DMS 273 treated with DMSO at 0.1 percent for 48 hours (cell line): ENCODE results near the gene SPATA32.

Source experiments
- DNase-seq: peaks from one replicate; lab custom pipeline; 2025; lab: John Stamatoyannopoulos, UW

SPATA32 gene

GRCh38 chr17:45228763-45229539, 32.9 kb downstream of the SPATA32 start:
- no peak for DNase-seq

GRCh38 chr17:45227926-45228762, 33.8 kb downstream of the SPATA32 start:
- DNase-seq: no peak

GRCh38 chr17:45227101-45227925, 34.6 kb downstream of the SPATA32 start:
- no peak for DNase-seq

GRCh38 chr17:45226576-45226975, 35.3 kb downstream of the SPATA32 start:
- no peak for DNase-seq

GRCh38 chr17:45225964-45226530, 35.8 kb downstream of the SPATA32 start:
- DNase-seq: no peak

DNA sequence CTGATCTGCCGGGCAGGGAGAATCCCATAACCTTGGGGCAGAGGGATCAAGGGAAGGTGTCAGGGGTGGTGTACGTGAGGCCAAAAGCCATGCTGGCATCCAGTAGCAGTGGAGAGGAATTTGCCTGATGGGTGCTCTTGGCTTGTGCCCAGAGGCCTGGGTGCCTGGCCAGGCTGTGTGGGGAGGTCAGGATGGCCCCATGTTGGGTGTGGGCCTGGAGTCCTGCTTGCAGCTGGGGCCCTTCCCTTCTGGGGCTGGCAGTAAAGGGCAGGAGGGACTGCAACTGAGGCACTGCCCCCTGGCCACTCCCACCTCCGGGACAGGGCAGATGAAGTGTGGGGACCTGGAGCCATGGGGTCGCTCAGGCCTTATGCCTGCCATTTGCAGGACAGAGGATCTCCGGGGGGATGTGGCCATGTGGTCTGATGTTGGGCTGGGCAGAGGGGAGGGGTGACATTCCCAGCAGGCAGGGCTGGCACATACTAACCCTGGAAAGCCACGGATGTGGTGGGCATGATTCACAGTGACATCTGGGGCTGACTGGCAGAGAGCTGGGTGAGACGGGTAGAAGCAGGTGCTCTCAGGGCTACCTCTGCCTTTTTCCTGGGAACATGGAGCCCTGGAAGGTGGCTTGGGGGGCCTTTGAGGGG, 36.7 kb downstream of the SPATA32 start:
- DNase-seq: no peak

- no peak for DNase-seq
Observed at GRCh38 chr17:45224671-45225050, 37.2 kb downstream of the SPATA32 start.

- no peak for DNase-seq
Observed at GRCh38 chr17:45223539-45224528, 38.1 kb downstream of the SPATA32 start.

- DNase-seq: no peak
Observed at GRCh38 chr17:45222996-45223538, 38.8 kb downstream of the SPATA32 start.

GRCh38 chr17:45222289-45222995, 39.5 kb downstream of the SPATA32 start:
- no peak for DNase-seq

DNA sequence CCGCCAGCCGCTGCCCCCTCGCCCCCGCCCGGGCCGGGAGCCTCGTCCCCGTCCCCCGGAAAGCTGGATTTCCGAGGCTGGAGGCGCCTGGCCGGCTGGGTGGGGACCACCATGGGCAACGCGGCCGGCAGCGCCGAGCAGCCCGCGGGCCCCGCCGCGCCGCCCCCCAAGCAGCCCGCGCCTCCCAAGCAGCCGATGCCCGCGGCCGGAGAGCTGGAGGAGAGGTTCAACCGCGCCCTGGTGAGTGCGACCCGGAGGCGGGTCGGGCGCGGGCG, 39.9 kb downstream of the SPATA32 start:
- DNase-seq: no peak

DNA sequence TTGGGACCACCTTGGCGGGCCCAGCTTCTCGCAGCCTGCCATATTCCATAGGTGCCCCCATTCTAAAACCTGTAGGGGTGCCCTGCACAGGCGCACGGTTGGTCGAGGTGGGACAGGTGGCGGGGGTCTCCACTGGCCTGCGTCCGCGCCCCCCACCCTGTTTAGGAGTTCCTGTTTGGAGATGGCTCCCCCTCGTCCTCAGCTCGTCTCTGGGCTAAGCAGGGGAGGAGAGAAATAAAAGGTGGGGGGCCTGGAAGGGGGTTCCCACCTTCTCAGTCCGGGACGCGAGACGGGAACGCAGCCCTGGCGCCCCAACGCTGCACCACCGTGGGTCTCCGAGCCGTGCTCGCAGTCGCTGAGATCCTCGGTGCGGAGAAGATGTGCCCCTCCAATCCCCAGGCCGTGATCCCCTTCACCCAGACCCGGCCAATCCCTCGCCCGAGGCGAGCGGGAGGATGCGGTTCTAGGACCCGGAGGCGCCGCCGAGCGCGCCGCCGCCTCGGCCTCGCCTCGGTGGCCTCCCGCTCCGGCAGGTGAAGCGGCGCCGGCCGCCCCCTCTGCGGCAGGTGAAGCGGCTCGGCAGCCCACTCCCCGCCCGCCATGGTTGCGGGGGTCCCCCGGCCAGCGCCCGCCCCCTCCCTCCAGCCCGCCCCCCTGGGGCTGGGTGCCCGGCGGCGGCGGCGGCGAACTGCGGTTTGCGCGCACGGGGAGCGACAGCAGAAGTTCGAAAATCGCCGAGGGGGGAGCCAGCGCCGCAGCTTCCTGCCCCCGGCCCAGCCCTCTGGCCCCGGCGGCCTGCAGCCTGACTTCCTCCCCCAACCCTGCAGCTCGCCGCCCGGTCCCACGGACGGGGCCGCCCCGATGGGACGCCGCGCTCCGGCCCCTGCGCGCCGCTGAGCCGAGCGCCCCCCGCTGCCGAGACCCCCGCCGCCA, 40.5 kb downstream of the SPATA32 start, which contains the start of gene FMNL1:
Gene FMNL1, plus strand, starts transcription at position 805 of the 933 bp plus-strand sequence. CDS start 240 bp downstream, outside the sequence.
- no peak for DNase-seq

DNA sequence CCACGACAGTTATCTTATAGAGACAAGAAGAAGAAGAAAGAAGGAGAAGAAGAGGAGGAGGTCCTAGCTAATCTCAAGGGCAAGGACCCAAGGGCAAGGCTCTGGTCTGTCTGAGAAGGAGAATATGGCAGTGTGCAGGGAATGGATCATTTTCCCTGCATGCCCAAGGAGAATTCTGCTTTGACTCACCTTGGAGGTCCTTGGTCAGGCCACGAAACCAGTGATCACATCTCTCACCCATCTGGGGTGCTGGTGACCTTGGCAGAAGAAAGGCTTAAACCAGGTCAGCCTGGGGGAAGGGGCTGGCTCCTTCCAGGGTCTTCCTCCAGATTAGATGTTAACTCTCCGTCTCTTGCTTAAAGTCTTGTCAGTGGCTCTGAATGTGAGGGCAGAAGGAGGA, 41.8 kb downstream of the SPATA32 start:
- no peak for DNase-seq

DNA sequence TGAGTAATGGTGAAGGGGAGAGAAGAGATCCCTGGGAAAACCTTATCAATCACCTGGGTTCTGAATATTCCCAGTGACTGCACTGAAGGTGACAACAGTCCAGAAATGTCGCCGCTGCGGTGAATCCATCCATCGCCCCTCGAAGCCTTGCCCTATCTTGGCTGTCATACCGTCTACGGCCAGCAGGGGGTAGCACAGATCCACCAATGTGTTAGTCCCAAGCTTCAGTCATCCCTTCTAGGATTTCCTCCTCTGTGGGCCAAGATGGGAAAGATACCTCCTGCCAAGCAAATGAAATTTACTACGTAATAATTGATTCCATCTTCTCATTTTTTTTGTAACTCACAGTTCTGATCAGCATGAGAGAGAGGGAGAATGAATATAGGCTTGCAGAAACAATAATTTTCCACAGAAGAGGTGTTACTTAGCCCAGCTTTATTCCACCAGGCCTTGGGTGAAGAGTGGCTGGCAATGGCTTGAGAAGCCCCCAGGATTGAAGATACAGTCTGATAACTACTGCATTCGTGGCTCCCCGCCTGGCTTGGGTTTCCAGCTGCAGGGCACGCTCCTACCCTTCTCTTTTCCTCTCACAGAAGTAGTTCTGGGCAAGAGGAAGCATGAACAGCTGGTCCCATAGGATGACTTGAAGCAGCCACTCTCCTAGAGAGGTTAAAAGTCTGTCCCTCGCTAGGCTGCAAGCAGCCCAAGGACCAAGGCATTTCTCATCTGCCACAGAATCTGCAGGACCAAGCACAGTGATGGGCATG, 42.8 kb downstream of the SPATA32 start:
- DNase-seq: no peak
